H1 (cell line): Measurements from ENCODE around the gene CREBZF. TPM values are rescaled to one million over a fixed set of nuclear protein-coding genes. Genes with fewer than 3 reads are reported as not detected.

ENCODE experiments used
- CEBPB ChIP-seq: IDR thresholded peaks from 2 replicates; pipeline ENCODE4 v1.6.1; 2012; ENCODE audit warnings: low read depth, low read length
- CHD2 ChIP-seq: IDR thresholded peaks from 2 replicates; pipeline ENCODE4 v1.6.1; 2012; ENCODE audit warnings: low read length, improper control_type of control experiment
- CTBP2 ChIP-seq: IDR thresholded peaks from 2 replicates; pipeline ENCODE4 v1.7.0; 2011; ENCODE audit warnings: borderline replicate concordance, mild to moderate bottlenecking, moderate library complexity, mixed read lengths, low read length; ENCODE audit not compliant: insufficient read depth, insufficient read length
- EP300 ChIP-seq, 2 experiments: IDR thresholded peaks; 1 replicate in 1 of 2; 2 replicates in 1 of 2; pipeline ENCODE4 v1.6.1; 2011 to 2012; ENCODE audit warnings: low read depth in 2 of 2, low read length in 2 of 2, mild to moderate bottlenecking in 2 of 2, borderline replicate concordance in 1 of 2, inconsistent platforms in 1 of 2, moderate library complexity in 1 of 2
- KDM1A ChIP-seq: fragments of 200-600, 300-600 bp; sonication (generic); IDR thresholded peaks from 2 replicates; pipeline ENCODE4 v1.7.1; 2016; ENCODE audit warnings: mild to moderate bottlenecking, low read length, borderline replicate concordance
- RBBP5 ChIP-seq: IDR thresholded peaks from 2 replicates; pipeline ENCODE4 v1.7.1; 2012; ENCODE audit warnings: low read depth, mild to moderate bottlenecking, inconsistent platforms, low read length, moderate library complexity, borderline replicate concordance
- SIRT6 ChIP-seq: IDR thresholded peaks from one replicate; pipeline ENCODE4 v1.7.1; 2012; ENCODE audit warnings: low read length, inconsistent platforms
- YY1 ChIP-seq: IDR thresholded peaks from 2 replicates; pipeline ENCODE4 v1.6.1; 2011; ENCODE audit warnings: low read depth, mild to moderate bottlenecking, low read length
- polyA plus RNA-seq, 7 experiments: library from polyadenylated mRNA; depleted of rRNA in 3 of 7; stranded (reverse) in 5 of 7; unstranded in 2 of 7; fragments of >200 nt in 5 of 7; fragments of 200-250 nt in 2 of 7; gene quantifications; 1 replicate in 5 of 7; 2 replicates in 1 of 7; 4 replicates in 1 of 7; pipeline versions ENCODE4 v1.2.1 to v1.2.3, GENCODE V29; 2011 to 2013; ENCODE audit warnings: missing spikeins in 2 of 7, mixed read lengths in 2 of 7
- total RNA-seq: library from RNA; stranded (reverse); fragmentation: NEBNext Ultra II Directional; extraction: Animal tissue kit (Norgen Biotek cat#: 25700); gene quantifications from 2 replicates; pipeline ENCODE4 v1.2.1, GENCODE V29; 2021

Gene CREBZF
- total and polyA plus RNA-seq, 2 of the 8 experiments (the other 6 are each of a cell fraction or from before 2014, with no cell fraction given): 15.4 to 44.9 TPM

DNA sequence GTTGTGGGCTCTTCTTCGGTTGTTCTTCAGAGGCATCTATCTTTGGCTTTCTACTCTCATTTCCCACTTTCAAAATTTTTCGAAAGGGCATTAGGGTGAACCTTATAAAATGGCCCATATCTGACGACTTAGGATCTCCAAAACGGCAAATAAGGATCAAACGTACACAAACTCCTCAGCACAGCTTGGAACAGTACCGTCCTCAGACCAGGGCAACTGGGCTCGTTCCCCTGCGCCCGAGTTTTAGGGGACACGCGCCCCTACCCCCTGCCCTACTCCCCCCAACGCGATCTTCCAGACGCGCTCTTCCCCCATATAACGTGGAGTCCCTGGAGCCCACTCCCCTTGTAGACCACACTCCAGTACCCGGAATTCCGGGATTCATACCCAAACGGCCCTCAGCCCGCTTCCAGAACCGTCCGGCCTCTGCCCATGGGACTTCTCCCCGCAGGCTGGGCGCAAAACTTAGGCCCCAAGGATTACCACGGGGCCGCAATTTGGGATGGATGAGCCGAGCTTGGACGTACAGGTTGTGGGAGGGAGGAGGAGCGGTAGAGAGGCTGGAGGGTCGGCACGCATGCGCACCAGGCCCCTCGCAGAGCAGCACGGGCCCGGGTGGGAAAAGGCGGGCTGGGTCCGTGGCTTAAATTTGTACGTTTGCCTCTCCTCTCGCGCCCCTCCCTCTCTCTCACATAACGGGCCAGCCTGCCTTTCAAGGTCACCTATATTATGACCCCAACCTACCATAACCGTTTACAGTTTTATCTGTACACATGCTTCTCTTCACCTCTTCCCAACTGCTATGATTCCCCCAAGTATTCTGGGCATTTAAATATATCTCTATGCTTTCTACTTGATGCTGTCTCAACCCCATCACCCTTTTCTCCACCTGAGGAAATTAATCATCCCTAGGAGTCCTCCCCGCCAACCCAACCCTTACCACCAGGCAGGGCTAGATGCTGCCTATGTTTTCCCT lies 17.7 kb upstream of the CREBZF start (continued):
- TF ChIP-seq CHD2 (no peak), CEBPB (no peak), YY1 (no peak), CTBP2 (no peak), EP300 (IDR thresholded peaks at IDR 0.05; ENCODE audit: borderline replicate concordance in 1 of 2, low read depth in 2 of 2, low read length in 2 of 2) (no peak), KDM1A (no peak), RBBP5 (no peak), SIRT6 (no peak)
- TF ChIP-seq, all 59 proteins: peak for 0
